Measurements from ENCODE around the gene PDHB. TPM values are rescaled to one million over a fixed set of nuclear protein-coding genes. Genes with fewer than 3 reads are reported as not detected.

The PDHB gene
- total RNA-seq, 1 donor from 2014 or later = 174 TPM

GRCh38 chr3:58411851-58412830 is 21.5 kb downstream of the PDHB start:
- intact Hi-C loops (cut with DNase I) = loop anchor here (5.0 kb wide), 1 partner anchor 80 kb away; the partner anchor contains the start of gene PXK
- no peak for DNase-seq (ENCODE audit: low spot score)

DNA sequence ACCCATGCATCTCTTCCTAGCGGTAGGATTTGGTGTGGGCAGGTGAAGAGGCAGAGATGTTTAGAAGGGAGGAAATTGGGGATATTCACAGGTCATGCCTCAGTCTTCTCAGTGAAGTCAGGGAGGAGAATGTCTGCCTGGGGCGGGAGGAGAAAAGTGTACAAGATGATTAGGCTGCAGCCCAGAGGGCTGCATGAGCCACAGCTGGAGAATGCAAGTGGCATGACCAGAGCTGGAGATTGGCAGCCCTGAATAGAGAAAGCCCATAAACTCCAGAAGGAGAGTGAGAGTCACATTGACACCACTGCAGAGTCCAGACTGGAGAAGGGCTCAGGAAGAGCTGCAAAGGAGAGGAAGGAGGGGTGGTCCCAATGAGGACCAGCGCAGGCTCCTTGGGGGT is 22.6 kb downstream of the PDHB start:
- DNase-seq (ENCODE audit: low spot score) = no peak
- intact Hi-C loops (cut with DNase I) = loop anchor here (5.0 kb wide), 1 partner anchor 79 kb away; the partner anchor contains the start of gene PXK

DNA sequence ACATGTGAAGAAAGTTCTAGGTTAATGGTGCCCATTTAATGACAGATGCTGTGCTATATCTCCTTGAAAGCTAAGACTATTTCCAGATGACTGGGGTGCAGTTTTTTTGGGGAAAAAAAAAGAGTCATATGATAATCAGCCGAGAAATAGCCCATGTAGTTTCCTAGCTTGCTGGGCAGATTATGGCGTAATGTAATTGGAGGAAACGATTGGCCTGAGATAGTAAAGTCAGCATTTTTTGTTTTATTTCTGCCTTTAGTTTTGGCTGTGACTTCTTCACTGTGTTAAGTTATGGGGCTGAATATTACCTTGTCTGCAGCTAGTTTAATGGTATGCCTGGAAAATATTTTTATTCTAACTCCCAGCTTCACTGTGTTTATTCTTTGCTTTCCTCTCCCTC is 24.0 kb downstream of the PDHB start:
- no peak for DNase-seq (ENCODE audit: low spot score)
- intact Hi-C loops (cut with DNase I) = loop anchor here (5.0 kb wide), 1 partner anchor 77 kb away; the partner anchor contains the start of gene PXK

GRCh38 chr3:58408906-58409305 is 24.7 kb downstream of the PDHB start:
- intact Hi-C loops (cut with DNase I) = no loop called here
- no peak for DNase-seq (ENCODE audit: low spot score)

DNA sequence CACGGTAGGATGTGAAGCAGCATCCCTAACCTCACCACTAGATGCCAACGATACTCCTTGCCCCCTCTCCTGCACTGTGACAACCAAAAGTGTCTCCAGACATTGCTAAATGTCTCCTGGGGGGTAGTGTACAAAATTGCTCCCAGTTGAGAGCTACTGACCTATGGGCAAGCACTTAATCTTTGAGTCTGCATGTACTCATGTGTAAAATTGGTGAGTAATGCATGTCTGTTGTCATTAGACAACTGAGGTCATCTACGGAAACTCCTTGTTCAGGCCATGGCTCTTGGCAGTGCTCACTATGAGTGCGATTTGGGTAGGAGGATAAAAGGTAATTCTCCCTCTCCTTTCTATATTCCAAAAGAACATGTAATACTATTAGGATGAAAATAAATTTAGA is 29.2 kb downstream of the PDHB start:
- intact Hi-C loops (cut with DNase I) = no loop called here
- DNase-seq (ENCODE audit: low spot score) = no peak

- intact Hi-C loops (cut with DNase I) = no loop called here
- no peak for DNase-seq (ENCODE audit: low spot score)
Measured at GRCh38 chr3:58403513-58404109, 30.0 kb downstream of the PDHB start.

GRCh38 chr3:58398669-58399333 is 34.8 kb downstream of the PDHB start:
- intact Hi-C loops (cut with DNase I) = loop anchor here (5.0 kb wide), 1 partner anchor 66 kb away; the partner anchor contains the start of gene PXK
- no peak for DNase-seq (ENCODE audit: low spot score)

- intact Hi-C loops (cut with DNase I) = no loop called here
- no peak for DNase-seq (ENCODE audit: low spot score)
Measured at GRCh38 chr3:58394339-58394738, 39.3 kb downstream of the PDHB start.

DNA sequence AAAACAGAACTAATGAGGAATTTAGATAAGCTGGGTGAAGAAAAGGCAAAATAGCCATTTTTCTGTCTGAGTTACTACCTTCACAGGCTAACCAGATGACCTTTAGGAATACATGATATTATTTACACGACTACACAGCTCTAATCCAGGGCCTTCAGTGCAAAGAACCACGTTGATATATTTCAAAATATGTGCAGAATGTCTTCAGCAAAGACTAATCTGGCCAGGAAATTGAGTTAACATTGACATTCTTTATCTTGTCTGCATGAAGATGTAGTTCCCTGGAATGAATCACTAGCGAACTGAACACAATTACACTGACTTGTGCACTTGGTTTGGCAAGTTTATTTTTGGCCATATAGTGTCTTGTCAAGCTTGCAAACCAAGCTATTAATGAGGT is 41.5 kb downstream of the PDHB start:
- intact Hi-C loops (cut with DNase I) = no loop called here
- DNase-seq (ENCODE audit: low spot score) = no peak

DNA sequence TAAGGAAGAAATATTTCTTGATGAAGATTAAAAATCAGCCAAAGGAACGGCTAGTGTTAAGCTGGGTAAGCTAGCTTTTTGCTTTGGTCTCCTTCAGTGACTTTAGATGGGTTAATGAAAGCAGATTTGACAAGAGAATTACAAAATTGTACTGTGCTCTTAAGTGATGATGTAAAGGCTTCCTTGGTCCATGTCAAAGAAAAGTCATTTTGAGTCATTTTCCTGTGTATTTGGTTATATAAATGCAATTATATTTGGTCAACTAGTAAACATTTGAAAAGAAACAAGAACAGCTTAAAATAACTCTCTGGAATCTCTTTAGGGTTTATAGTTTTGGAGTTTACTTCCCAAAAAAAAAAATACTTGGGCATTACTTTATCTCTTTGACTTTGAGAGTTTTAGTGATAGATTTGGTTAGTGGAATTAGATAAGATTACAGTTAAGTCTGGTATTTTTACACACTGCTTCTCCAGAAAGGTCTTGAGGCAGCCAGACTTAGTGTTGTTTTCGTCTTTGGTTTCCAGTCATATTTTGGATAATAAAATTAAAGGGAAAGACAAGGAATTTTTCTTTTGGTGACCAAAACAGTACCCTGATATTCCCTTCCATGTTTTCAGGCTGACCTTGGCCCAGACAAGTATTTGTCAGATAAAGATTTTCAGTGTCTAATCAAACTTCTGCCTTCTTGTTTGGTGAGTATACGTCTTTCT is 42.3 kb downstream of the PDHB start:
- no peak for DNase-seq (ENCODE audit: low spot score)
- intact Hi-C loops (cut with DNase I) = no loop called here

DNA sequence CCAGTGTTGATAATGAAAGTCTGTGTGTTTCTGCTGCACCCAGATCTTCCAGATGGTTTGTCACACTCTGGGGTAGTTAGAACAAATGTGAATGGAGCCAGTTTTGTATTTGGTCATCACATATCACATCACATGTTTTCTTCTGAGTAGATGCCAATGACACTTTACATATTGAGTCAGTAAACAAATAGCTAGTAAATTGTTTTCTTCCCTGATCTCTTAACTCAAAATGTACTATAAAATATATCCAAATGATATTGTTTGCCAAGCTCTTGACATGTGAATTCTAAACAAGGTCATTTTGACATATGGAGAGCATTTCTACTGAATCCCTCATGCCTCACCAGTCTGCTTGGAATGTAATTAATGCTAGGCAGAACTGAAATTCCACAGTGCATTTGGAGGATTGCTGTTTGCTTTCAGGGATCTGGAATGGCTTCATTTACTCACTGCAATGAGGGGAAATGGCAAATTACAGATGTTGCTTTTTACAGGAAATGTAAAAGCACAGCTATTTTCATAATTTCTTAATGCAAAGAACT is 45.0 kb downstream of the PDHB start:
- intact Hi-C loops (cut with DNase I) = no loop called here
- DNase-seq (ENCODE audit: low spot score) = no peak

DNA sequence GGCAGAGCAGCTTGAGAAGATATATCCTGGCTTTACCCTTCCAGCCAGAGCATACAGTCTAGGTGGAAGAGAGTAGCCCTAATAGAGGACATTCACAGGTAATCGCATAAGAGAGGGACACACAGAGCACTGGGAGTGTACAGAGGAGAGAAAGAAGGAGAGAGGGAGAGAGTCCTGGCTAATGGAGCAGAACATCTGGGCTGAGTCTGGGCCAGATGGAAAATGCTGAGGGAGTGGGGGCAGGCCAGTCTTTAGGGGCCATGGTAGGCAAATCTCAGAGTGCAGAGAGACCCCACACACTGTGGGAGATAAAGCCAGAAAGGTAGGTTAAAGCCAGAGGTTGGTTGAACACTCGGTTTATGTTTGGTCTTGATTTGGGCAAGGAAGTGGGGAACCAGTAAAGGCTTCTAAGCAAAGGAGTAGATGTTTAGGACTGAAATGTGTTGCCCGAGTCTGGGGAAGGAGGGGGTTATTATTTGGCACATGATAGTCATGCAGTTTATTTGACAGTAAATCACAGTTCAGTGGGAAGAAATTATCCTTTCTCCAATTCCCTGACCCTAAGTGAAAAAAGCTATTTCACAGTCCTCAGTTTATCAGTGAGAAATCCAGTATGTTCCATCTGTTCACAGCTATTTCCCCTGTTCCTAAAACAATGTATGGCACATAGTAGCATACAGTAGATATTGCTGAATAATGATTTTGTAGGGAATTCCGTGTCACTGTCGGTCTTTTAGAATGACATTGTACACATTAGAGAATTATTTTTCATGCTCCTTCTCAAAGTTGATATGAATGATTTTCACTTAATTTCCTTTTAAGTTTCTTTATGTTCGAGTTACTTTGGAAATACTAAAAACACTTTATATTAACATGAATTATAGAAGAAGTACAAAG is 45.7 kb downstream of the PDHB start:
- DNase-seq (ENCODE audit: low spot score) = no peak
- intact Hi-C loops (cut with DNase I) = no loop called here

DNA sequence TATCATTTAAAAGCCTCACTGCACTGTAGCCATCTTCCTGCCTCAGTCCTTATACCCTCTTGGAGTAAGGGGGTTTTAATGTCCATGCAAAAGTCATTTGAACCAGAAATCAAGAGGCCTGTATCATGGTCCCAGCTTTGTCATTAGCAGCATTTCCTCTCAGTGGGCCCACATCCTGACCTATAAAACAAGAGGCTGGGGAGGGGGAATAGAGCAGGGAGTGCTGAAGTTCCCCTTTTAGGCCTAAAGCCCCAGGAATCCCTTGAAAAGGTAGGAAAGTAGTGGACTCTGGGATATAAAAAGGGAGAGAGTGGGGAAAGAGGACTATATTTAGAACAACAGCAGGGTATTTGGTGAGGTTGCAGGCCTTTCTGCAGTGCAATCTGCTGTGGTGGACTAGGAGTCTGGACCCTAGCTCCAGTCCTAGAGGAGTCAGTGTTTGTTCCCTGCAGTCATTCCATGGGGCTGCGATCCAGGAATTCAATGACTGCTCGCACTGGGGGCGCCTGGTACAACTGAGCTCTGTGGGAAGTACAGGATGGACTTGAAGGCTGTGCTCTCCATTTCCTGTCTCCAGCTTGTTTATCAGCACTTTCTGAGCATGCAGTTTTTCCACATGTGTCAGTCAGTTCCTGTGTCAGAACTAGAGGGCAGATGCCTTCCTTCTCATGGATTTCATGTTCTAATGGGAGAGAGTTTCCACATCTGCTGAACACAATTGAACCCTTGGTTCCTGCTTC is 46.8 kb downstream of the PDHB start:
- no peak for DNase-seq (ENCODE audit: low spot score)

DNA sequence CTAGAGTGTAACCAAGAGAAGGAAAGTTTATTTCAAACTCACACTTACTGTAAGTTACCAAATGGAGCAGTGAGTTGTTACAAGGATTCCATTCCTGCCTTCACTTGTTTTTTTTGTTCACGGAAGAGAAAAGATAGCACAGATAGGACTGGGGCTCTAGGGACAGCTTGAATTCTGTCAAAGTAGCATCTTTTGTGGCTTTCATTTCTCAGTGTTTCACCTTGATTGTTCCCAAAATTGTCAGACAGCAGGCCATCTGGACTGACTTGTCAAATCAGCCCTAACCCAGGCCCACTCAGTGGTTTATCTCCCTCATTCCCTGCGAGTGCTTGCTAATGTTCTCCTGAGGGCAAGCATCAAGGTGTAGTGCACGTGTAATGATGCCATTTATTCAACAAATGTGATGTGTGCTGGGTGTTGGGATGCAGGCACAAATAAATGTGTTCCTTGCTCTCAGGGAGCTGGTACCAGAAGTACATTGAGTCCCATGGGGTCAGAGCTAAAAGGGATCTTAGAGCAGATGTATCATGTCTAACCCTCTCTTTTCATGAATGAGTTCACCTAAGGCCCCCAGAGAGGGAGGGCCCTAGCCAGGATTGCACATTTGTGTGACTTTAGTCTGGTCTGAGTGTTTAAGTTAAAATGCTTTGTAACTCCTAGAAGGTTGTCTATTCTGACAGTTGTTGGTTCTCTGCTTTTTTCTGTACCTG is 49.1 kb downstream of the PDHB start:
- no peak for DNase-seq (ENCODE audit: low spot score)
- intact Hi-C loops (cut with DNase I) = no loop called here

More for the DNA sequence above, 46.8 kb downstream of the PDHB start:
- intact Hi-C loops (cut with DNase I) = no loop called here

GRCh38 chr3:58383904-58384303 is 49.7 kb downstream of the PDHB start:
- intact Hi-C loops (cut with DNase I) = no loop called here
- no peak for DNase-seq (ENCODE audit: low spot score)

GRCh38 chr3:58383476-58383875 is 50.2 kb downstream of the PDHB start:
- intact Hi-C loops (cut with DNase I) = no loop called here
- DNase-seq (ENCODE audit: low spot score) = no peak
